Coronary artery (tissue), 2 donors: ENCODE results near the gene CLCN2.

Experiments
- DNase-seq: peaks from one replicate; pipeline ENCODE4 v3.0.0-alpha.2; 2017; ENCODE audit warnings: low spot score
- H3K27ac ChIP-seq, 2 donors: fragments of 200-600 bp; sonication (generic); one replicate each; pipeline ENCODE4 v1.5.1; 2016 to 2019
- H3K4me3 ChIP-seq: fragments of 200-600 bp; sonication (generic); 2 replicates; pipeline ENCODE4 v1.5.1; 2016; ENCODE audit warnings: mild to moderate bottlenecking, moderate library complexity
- CTCF ChIP-seq: fragments of 200-600 bp; sonication (generic); IDR thresholded peaks from one replicate; pipeline ENCODE4 v1.5.1; 2019; ENCODE audit warnings: antibody characterized with exemption

The CLCN2 gene

GRCh38 chr3:184333700-184334099, 27.7 kb downstream of the CLCN2 start:
- no peak for TF ChIP-seq CTCF
- Histone ChIP-seq H3K4me3 (no peak overlapping the region), H3K27ac (no peak overlapping the region)
- DNase-seq, result no peak

GRCh38 chr3:184333190-184333589, 28.2 kb downstream of the CLCN2 start:
- Histone ChIP-seq H3K4me3 (no peak overlapping the region), H3K27ac (peak overlapping the region in 1 of 2 donors; percentile 18)
- no peak for TF ChIP-seq CTCF
- no peak for DNase-seq

GRCh38 chr3:184332370-184333090, 28.9 kb downstream of the CLCN2 start:
- Histone ChIP-seq H3K27ac (peak overlapping the region in 1 of 2 donors; percentile 18), H3K4me3 (no peak overlapping the region)
- no peak for TF ChIP-seq CTCF
- no peak for DNase-seq

GRCh38 chr3:184328516-184328915, 32.9 kb downstream of the CLCN2 start:
- DNase-seq, result no peak
- TF ChIP-seq CTCF, result no peak
- Histone ChIP-seq H3K27ac (no peak overlapping the region), H3K4me3 (no peak overlapping the region)

GRCh38 chr3:184327171-184327570, 34.2 kb downstream of the CLCN2 start:
- DNase-seq, result no peak
- no peak for TF ChIP-seq CTCF
- H3K4me3 ChIP-seq, result no peak overlapping the region
- H3K27ac ChIP-seq, result no peak overlapping the region

GRCh38 chr3:184325715-184326369, 35.6 kb downstream of the CLCN2 start:
- Histone ChIP-seq H3K27ac (no peak overlapping the region), H3K4me3 (no peak overlapping the region)
- no peak for DNase-seq
- TF ChIP-seq CTCF, result no peak

- no peak for DNase-seq
- no peak for TF ChIP-seq CTCF
- no peak overlapping the region for H3K27ac ChIP-seq
- no peak overlapping the region for H3K4me3 ChIP-seq
Observed at GRCh38 chr3:184325269-184325668, 36.1 kb downstream of the CLCN2 start.
